Ovary (tissue), 9 donors: ENCODE data around the gene CCER1. TPM values are rescaled to one million over a fixed set of nuclear protein-coding genes. Genes with fewer than 3 reads are reported as not detected.
A peak's percentile ranks its signal among the peaks of the same experiment; 100 is the strongest.

ENCODE experiments used
- DNase-seq, 5 donors: peaks; one replicate each; pipeline ENCODE4 v3.0.0-alpha.2; 2019 to 2020
- H3K27ac ChIP-seq, 2 donors: fragments of 200-600 bp; one replicate each; pipeline versions ENCODE4 v1.5.1 to v1.8.0; 2019 to 2022
- H3K27me3 ChIP-seq: fragments of 200-600 bp; one replicate; pipeline ENCODE4 v1.8.0; 2022
- H3K36me3 ChIP-seq: fragments of 200-600 bp; sonication (generic); one replicate; pipeline ENCODE4 v1.5.1; 2019
- H3K4me1 ChIP-seq: one replicate; pipeline ENCODE4 v1.8.1; 2013; ENCODE audit warnings: mild to moderate bottlenecking, moderate library complexity; ENCODE audit not compliant: insufficient read depth
- H3K4me3 ChIP-seq: fragments of 200-600 bp; sonication (generic); one replicate; pipeline ENCODE4 v1.5.1; 2017
- H3K9me3 ChIP-seq, 2 donors: fragments of 200-600 bp in 1 of 2; sonication (generic) in 1 of 2; one replicate each; pipeline versions ENCODE4 v1.5.1 to v1.8.1; 2013 to 2019; ENCODE audit warnings: mild to moderate bottlenecking in 1 of 2, moderate library complexity in 1 of 2
- CTCF ChIP-seq, 3 donors: fragments of 450-650 bp in 2 of 3; fragments of 200-600 bp in 1 of 3; IDR thresholded peaks; one replicate each; pipeline versions ENCODE4 v1.5.1 to v1.8.0; 2016 to 2022; ENCODE audit warnings: antibody characterized with exemption in 3 of 3, mild to moderate bottlenecking in 1 of 3
- EP300 ChIP-seq: sonication (generic); formaldehyde crosslinking; IDR thresholded peaks from one replicate; pipeline ENCODE4 v1.6.1; 2017; ENCODE audit warnings: antibody characterized with exemption
- POLR2A ChIP-seq: fragments of 450-650 bp; IDR thresholded peaks from one replicate; pipeline ENCODE4 v1.6.1; 2017; ENCODE audit warnings: antibody characterized with exemption, mild to moderate bottlenecking, moderate library complexity
- WGBS, 3 donors: extraction: QIAGEN DNeasy Blood & Tissue Kit in 1 of 3; methylation state at CpG; one replicate each; pipeline versions ENCODE4 v1.1.5 to v1.1.7; 2013 to 2017; 5-methylcytosine and 5-hydroxymethylcytosine counted together
- intact Hi-C, 4 donors: fragments of 100-400 bp; cut with DNase I; formaldehyde crosslinking; loops; one replicate each; pipeline versions ENCODE4 v1.11.0 to v1.15.1; 2022 to 2023
- polyA plus RNA-seq, 2 donors: library from polyadenylated mRNA; stranded (reverse); fragments of 200-250 nt in 1 of 2; fragments of 350-450 nt in 1 of 2; fragmentation: Illumina TruSeq in 1 of 2; extraction: RNeasy Lipid Tissue Mini Kit (QIAGEN cat#74804) in 1 of 2; gene quantifications; one replicate each; pipeline ENCODE4 v1.2.3, GENCODE V29; 2013 to 2014
- total RNA-seq, 7 donors: library from RNA; depleted of rRNA in 2 of 7; stranded (reverse); fragments of >200 nt in 2 of 7; fragmentation: NEBNext Ultra II Directional in 3 of 7; extraction: Animal tissue kit (Norgen Biotek cat#: 25700) in 3 of 7; gene quantifications; one replicate each; pipeline versions ENCODE4 v1.1.0 to v1.2.4, GENCODE V29; 2016 to 2023
- donor health status: DM: no; HTN: no; CAD: no; lungs with moderate emphysema.
- donor health status: DM: no; HTN: no; CAD: no.
- donor health status: Bipolar disorder and iron deficiency.
- donor health status: DM: yes; HTN: yes; CAD: no.
- donor health status: DM: no; HTN: no; CAD: no.
- donor health status: DM: yes; HTN: yes; CAD: no.

Gene CCER1
- total and polyA plus RNA-seq, 9 donors: not detected

GRCh38 chr12:90959538-90960139 lies 4.7 kb upstream of the CCER1 start:
- TF ChIP-seq CTCF (IDR thresholded peaks at IDR 0.05): peak in 2 of 3 donors; percentile 48 to 66
- no peak for TF ChIP-seq POLR2A
- Histone ChIP-seq H3K36me3 (no peaks in the 10 kb centered on the region), H3K4me1 (no peaks in the 10 kb centered on the region), H3K9me3 (no peaks in the 10 kb centered on the region), H3K27me3 (no peaks in the 10 kb centered on the region), H3K27ac (no peak overlapping the region), H3K4me3 (no peak overlapping the region)
- 0 to 3% (median 2%) methylated on average over 4 of the region's 4 CpGs for WGBS, 3 donors
- peak in 1 of 5 donors; percentile 35 for DNase-seq
- intact Hi-C loops: no loop called here

GRCh38 chr12:90959032-90959431 lies 4.1 kb upstream of the CCER1 start:
- Histone ChIP-seq H3K4me1 (no peaks in the 10 kb centered on the region), H3K9me3 (no peaks in the 10 kb centered on the region), H3K4me3 (no peak overlapping the region), H3K36me3 (no peaks in the 10 kb centered on the region), H3K27me3 (no peaks in the 10 kb centered on the region), H3K27ac (no peak overlapping the region)
- DNase-seq: no peak
- intact Hi-C loops: no loop called here
- WGBS, 3 donors: 30 to 39% (median 35%) methylated on average over 4 of the region's 4 CpGs
- TF ChIP-seq CTCF (IDR thresholded peaks at IDR 0.05) (peak in 2 of 3 donors; percentile 10 to 32), EP300 (no peak)

- WGBS, 3 donors: 53 to 62% (median 59%) methylated on average over 3 of the region's 3 CpGs
- DNase-seq: no peak
- no peak overlapping the region for H3K27ac ChIP-seq
- H3K4me1 ChIP-seq: no peaks in the 10 kb centered on the region
- TF ChIP-seq POLR2A: no peak
- no peak for TF ChIP-seq EP300
- no peak for TF ChIP-seq CTCF (IDR thresholded peaks at IDR 0.05)
- H3K36me3 ChIP-seq: no peaks in the 10 kb centered on the region
- H3K4me3 ChIP-seq: no peak overlapping the region
- intact Hi-C loops: no loop called here
- H3K9me3 ChIP-seq: no peaks in the 10 kb centered on the region
- H3K27me3 ChIP-seq: no peaks in the 10 kb centered on the region
These were observed 3.4 kb upstream of the CCER1 start for GRCh38 chr12:90958347-90958746.

GRCh38 chr12:90954428-90954827 lies 548 bp downstream of the CCER1 start:
- 96 to 99% (median 98%) methylated on average over 25 of the region's 25 CpGs for WGBS, 3 donors
- intact Hi-C loops: no loop called here

More at GRCh38 chr12:90954428-90954827, 548 bp downstream of the CCER1 start:
- Histone ChIP-seq H3K27me3 (no peaks in the 10 kb centered on the region), H3K27ac (no peak overlapping the region), H3K9me3 (no peaks in the 10 kb centered on the region), H3K36me3 (no peaks in the 10 kb centered on the region), H3K4me3 (no peak overlapping the region), H3K4me1 (no peaks in the 10 kb centered on the region)
- no peak for DNase-seq
- TF ChIP-seq CTCF (IDR thresholded peaks at IDR 0.05): no peak
- no peak for TF ChIP-seq POLR2A
- no peak for TF ChIP-seq EP300
